ENCODE data around the gene RTF2. TPM values are rescaled to one million over a fixed set of nuclear protein-coding genes. Genes with fewer than 3 reads are reported as not detected.

Gene RTF2
- total RNA-seq, 4 donors from 2014 or later, result 69.1 to 88.8 (median 77.5) TPM

GRCh38 chr20:56426926-56427325 lies 41.5 kb upstream of the RTF2 start:
- H3K27me3 ChIP-seq, result no peaks in the 10 kb centered on the region
- no peak overlapping the region for H3K27ac ChIP-seq
- H3K36me3 ChIP-seq, result no peaks in the 10 kb centered on the region
- intact Hi-C loops (cut with DNase I; ENCODE audit: low total_unique reads) (no loop called here), in situ Hi-C loops (cut with MboI; ENCODE audit: low sequenced_read_pairs in 4 of 4) (no loop called here)
- H3K4me3 ChIP-seq, result no peak overlapping the region
- H3K9me3 ChIP-seq, result no peaks in the 10 kb centered on the region
- DNase-seq, result no peak
- ATAC-seq, result no peak
- TF ChIP-seq POLR2A (IDR thresholded peaks at IDR 0.05), result no peak
- no peak for TF ChIP-seq CTCF (IDR thresholded peaks at IDR 0.05 in 4 of 5, conservative IDR thresholded peaks at IDR 0.05 in 1 of 5)
- H3K4me1 ChIP-seq, result no peaks in the 10 kb centered on the region

- DNase-seq (no peak), ATAC-seq (no peak)
- no peaks in the 10 kb centered on the region for H3K4me1 ChIP-seq
- H3K9me3 ChIP-seq, result no peaks in the 10 kb centered on the region
- no peaks in the 10 kb centered on the region for H3K27me3 ChIP-seq
- TF ChIP-seq POLR2A (IDR thresholded peaks at IDR 0.05) (no peak), CTCF (IDR thresholded peaks at IDR 0.05 in 4 of 5, conservative IDR thresholded peaks at IDR 0.05 in 1 of 5) (no peak)
- intact Hi-C loops (cut with DNase I; ENCODE audit: low total_unique reads) (no loop called here), in situ Hi-C loops (cut with MboI; ENCODE audit: low sequenced_read_pairs in 4 of 4) (no loop called here)
- no peaks in the 10 kb centered on the region for H3K36me3 ChIP-seq
- no peak overlapping the region for H3K27ac ChIP-seq
- no peak overlapping the region for H3K4me3 ChIP-seq
These were observed 40.6 kb upstream of the RTF2 start for GRCh38 chr20:56427797-56428196.

- no peaks in the 10 kb centered on the region for H3K4me1 ChIP-seq
- ATAC-seq, result no peak
- intact Hi-C loops (cut with DNase I; ENCODE audit: low total_unique reads), result no loop called here
- in situ Hi-C loops (cut with MboI; ENCODE audit: low sequenced_read_pairs in 4 of 4), result no loop called here
- no peaks in the 10 kb centered on the region for H3K9me3 ChIP-seq
- DNase-seq, result no peak
- no peak overlapping the region for H3K27ac ChIP-seq
- no peaks in the 10 kb centered on the region for H3K27me3 ChIP-seq
- TF ChIP-seq POLR2A (IDR thresholded peaks at IDR 0.05), result no peak
- TF ChIP-seq CTCF (IDR thresholded peaks at IDR 0.05 in 4 of 5, conservative IDR thresholded peaks at IDR 0.05 in 1 of 5), result no peak
- H3K4me3 ChIP-seq, result no peak overlapping the region
- H3K36me3 ChIP-seq, result no peaks in the 10 kb centered on the region
These were observed 40.0 kb upstream of the RTF2 start for GRCh38 chr20:56428410-56428809.

- Histone ChIP-seq H3K9me3 (no peaks in the 10 kb centered on the region), H3K36me3 (no peaks in the 10 kb centered on the region), H3K27me3 (no peaks in the 10 kb centered on the region), H3K27ac (no peak overlapping the region), H3K4me1 (no peaks in the 10 kb centered on the region), H3K4me3 (no peak overlapping the region)
- intact Hi-C loops (cut with DNase I; ENCODE audit: low total_unique reads), result no loop called here
- no peak for DNase-seq
- ATAC-seq, result no peak
- TF ChIP-seq POLR2A (IDR thresholded peaks at IDR 0.05), result no peak
- no peak for TF ChIP-seq CTCF (IDR thresholded peaks at IDR 0.05 in 4 of 5, conservative IDR thresholded peaks at IDR 0.05 in 1 of 5)
- in situ Hi-C loops (cut with MboI; ENCODE audit: low sequenced_read_pairs in 4 of 4), result no loop called here
These were observed 39.5 kb upstream of the RTF2 start for GRCh38 chr20:56428881-56429280.

- DNase-seq, result no peak
These were observed 38.9 kb upstream of the RTF2 start for GRCh38 chr20:56429502-56429901.

More at GRCh38 chr20:56429502-56429901, 38.9 kb upstream of the RTF2 start:
- no peaks in the 10 kb centered on the region for H3K27me3 ChIP-seq
- intact Hi-C loops (cut with DNase I; ENCODE audit: low total_unique reads) (no loop called here), in situ Hi-C loops (cut with MboI; ENCODE audit: low sequenced_read_pairs in 4 of 4) (no loop called here)
- H3K36me3 ChIP-seq, result no peaks in the 10 kb centered on the region
- H3K9me3 ChIP-seq, result no peaks in the 10 kb centered on the region
- no peak overlapping the region for H3K4me3 ChIP-seq
- H3K27ac ChIP-seq, result no peak overlapping the region
- no peaks in the 10 kb centered on the region for H3K4me1 ChIP-seq
- no peak for ATAC-seq
- TF ChIP-seq POLR2A (IDR thresholded peaks at IDR 0.05) (no peak), CTCF (IDR thresholded peaks at IDR 0.05 in 4 of 5, conservative IDR thresholded peaks at IDR 0.05 in 1 of 5) (no peak)
